Activated CD4-positive, alpha-beta T cell treated with anti-CD3 and anti-CD28 coated beads, Interleukin-10, Interleukin-2, amounts not matched to agents 100 ng/mL and 50 ng/mL, durations not matched to agents 16 hours and 8 hours (primary cell): ENCODE data around the gene TRNP1.
"Not testable (repeated sequence)": the region's sequence is repeated elsewhere in the genome, so short reads cannot be mapped to it uniquely, and the experiment has no call there.

Experiments used
- DNase-seq: peaks from one replicate; pipeline ENCODE4 v3.0.0-alpha.2; 2020

TRNP1 gene

GRCh38 chr1:26976621-26977510, 16.6 kb upstream of the TRNP1 start:
- DNase-seq = no peak

GRCh38 chr1:26978901-26979300, 14.6 kb upstream of the TRNP1 start:
- no peak for DNase-seq

- no peak for DNase-seq
Measured at GRCh38 chr1:26981146-26981846, 12.2 kb upstream of the TRNP1 start.

- DNase-seq = no peak
Measured at GRCh38 chr1:26983863-26984262, 9.6 kb upstream of the TRNP1 start.

GRCh38 chr1:26984291-26984690, 9.2 kb upstream of the TRNP1 start:
- no peak for DNase-seq

GRCh38 chr1:26986658-26987057, 6.8 kb upstream of the TRNP1 start:
- no peak for DNase-seq

- DNase-seq = not testable (repeated sequence)
Measured at GRCh38 chr1:26989403-26990109, 3.9 kb upstream of the TRNP1 start.

GRCh38 chr1:26991310-26992116, 2.0 kb upstream of the TRNP1 start:
- peak; percentile 10 for DNase-seq

- DNase-seq = peak; percentile 23
Measured at GRCh38 chr1:26994020-26994786, 711 bp downstream of the TRNP1 start.

GRCh38 chr1:26994787-26995517, 1.5 kb downstream of the TRNP1 start:
- DNase-seq = no peak

- DNase-seq = no peak
Measured at GRCh38 chr1:26996024-26996423, 2.5 kb downstream of the TRNP1 start.

- no peak for DNase-seq
Measured at GRCh38 chr1:26996665-26997064, 3.2 kb downstream of the TRNP1 start.

GRCh38 chr1:26998429-26999300, 5.2 kb downstream of the TRNP1 start:
- no peak for DNase-seq

GRCh38 chr1:26999440-26999987, 6.0 kb downstream of the TRNP1 start:
- no peak for DNase-seq

- no peak for DNase-seq
Measured at GRCh38 chr1:27000090-27000816, 6.8 kb downstream of the TRNP1 start.

GRCh38 chr1:27000817-27001460, 7.4 kb downstream of the TRNP1 start:
- no peak for DNase-seq

- no peak for DNase-seq
Measured at GRCh38 chr1:27001570-27002360, 8.3 kb downstream of the TRNP1 start.
